ENCODE measurements around the gene NEO1.

DNA sequence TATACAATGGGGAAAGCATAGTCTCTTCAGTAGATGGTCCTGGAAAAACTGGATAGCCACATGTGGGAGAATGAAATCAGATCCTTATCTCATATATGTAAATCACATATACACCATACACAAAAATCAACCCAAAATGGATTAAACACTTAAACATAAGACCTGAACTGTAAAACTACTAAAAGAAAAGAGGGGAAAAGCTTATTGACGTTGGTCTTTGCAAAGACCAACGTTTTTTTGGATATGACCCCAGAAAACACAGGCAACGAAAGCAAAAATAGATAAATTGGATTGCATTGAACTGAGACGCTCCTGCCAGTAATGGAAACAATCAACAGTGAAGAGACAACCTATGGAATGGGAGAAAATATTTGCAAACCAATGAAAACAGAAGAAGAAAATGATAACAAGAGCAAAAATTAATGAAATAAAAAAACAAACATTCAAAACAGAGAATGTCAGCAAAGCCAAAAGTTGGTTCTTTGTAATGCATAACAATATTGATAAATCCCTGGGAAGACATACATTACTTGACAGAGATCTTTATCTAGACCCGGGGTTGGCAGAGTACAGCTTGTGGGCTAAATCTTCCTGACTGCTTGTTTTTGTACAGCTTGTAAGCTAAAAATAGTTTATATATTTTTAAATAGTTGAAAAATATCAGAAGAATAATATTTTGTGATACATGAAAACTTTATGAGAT lies 86.9 kb downstream of the NEO1 start:
- TF ChIP-seq, protein P1, sequence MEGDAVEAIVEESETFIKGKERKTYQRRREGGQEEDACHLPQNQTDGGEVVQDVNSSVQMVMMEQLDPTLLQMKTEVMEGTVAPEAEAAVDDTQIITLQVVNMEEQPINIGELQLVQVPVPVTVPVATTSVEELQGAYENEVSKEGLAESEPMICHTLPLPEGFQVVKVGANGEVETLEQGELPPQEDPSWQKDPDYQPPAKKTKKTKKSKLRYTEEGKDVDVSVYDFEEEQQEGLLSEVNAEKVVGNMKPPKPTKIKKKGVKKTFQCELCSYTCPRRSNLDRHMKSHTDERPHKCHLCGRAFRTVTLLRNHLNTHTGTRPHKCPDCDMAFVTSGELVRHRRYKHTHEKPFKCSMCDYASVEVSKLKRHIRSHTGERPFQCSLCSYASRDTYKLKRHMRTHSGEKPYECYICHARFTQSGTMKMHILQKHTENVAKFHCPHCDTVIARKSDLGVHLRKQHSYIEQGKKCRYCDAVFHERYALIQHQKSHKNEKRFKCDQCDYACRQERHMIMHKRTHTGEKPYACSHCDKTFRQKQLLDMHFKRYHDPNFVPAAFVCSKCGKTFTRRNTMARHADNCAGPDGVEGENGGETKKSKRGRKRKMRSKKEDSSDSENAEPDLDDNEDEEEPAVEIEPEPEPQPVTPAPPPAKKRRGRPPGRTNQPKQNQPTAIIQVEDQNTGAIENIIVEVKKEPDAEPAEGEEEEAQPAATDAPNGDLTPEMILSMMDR (IDR thresholded peaks at IDR 0.05; ENCODE audit: borderline replicate concordance, extremely low read depth, low read length, poor library complexity, severe bottlenecking): no peak
- no peak for TF ChIP-seq EZH2 (IDR thresholded peaks at IDR 0.05; ENCODE audit: borderline replicate concordance, low read depth, low read length, severe bottlenecking)
